HCEC 1CT (cell line): ENCODE data around the gene TLN1.

Experiments used
- DNase-seq: peaks from one replicate; pipeline ENCODE4 v3.0.0-alpha.2; 2017

TLN1 gene

DNA sequence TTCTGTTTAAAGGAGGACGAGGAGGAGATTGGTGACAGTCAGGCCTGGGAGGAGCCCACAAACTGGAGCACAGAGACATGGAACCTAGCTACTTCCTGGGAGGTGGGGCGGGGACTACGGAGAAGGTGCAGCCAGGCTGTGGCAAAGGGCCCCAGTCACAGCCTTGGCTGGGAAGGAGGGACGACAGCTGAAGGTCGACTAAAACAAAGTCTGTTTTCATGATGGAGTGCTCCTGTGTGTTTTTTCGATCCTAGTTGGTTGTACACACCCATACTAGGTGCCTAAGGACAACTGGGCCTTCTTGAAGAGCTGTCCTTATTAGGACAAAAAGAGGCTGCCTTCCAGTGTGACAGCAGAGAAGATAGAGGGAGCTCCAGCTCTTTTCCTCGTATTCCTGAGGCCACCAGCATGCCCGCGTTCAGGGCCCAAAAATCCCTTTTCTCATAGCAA is 71.0 kb downstream of the TLN1 start:
- DNase-seq = peak; percentile 64

DNA sequence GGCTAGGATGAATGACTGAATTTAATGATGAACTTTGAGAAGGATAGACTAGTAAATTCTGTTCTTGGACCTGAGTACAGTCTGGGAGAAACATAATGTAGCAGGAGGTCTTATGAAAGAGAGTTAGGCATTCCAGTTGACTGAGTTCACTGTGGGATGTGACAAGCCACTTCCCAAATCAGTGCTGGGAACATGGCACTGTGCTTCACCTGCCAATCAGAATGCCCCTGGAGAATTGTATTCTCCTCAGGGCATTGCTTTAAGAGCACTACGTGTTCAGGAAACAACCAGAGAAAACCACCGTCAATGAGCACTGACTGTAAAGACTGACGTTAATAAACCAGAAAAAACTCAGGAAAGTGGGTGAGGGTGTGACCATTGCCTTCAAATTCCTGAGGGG is 72.7 kb downstream of the TLN1 start:
- peak; percentile 56 for DNase-seq

DNA sequence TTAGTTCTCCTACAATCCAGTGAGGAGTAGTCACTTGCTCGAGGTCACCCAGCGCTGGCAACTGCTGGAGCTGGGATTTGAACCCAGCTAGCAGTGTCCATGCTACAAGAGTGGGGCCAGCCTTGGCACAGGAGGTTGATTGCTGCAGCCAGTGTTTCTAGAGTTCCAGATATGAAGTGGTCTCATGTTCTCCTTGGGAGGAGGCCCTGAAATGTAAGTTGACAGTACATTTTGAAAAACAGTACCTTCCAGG is 73.1 kb downstream of the TLN1 start:
- peak; percentile 80 for DNase-seq

DNA sequence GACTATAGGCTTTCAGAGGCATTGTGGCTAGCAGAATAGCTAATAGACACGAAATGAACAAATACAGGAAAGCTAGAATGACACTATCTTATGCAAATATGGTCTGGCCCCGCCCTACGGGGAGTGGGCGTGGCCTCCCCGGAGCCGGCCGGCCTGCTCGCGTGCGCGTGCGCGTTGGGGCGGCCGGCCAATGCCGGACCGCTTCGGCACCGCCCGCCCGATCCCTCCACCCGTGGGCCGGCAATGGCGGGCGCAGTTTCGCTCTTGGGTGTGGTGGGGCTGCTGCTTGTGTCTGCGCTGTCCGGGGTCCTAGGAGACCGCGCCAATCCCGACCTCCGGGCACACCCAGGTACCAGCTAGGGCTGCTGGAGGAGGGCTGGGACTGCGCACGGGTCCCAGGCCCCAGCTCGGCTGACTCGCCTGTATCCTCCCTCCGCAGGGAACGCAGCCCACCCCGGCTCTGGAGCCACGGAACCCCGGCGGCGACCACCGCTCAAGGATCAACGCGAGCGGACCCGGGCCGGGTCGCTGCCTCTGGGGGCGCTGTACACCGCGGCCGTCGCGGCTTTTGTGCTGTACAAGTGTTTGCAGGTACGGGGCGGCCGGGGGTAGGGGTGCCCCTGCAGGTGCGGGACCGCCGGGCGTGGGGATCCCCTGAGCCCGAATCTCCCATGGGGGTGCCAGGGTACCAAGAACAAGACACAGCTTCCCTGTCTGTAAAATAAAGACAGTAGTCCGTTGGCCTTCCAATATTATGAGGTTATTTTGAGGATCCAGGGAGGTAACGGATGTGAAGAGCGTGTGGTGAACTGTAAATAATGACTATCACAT is 73.6 kb downstream of the TLN1 start, which contains the start of gene CCDC107:
CCDC107 (plus strand) TSS at position 156 of the 831 bp plus-strand sequence; CDS start at position 244, 88 bp downstream.
- DNase-seq = peak; percentile 76

DNA sequence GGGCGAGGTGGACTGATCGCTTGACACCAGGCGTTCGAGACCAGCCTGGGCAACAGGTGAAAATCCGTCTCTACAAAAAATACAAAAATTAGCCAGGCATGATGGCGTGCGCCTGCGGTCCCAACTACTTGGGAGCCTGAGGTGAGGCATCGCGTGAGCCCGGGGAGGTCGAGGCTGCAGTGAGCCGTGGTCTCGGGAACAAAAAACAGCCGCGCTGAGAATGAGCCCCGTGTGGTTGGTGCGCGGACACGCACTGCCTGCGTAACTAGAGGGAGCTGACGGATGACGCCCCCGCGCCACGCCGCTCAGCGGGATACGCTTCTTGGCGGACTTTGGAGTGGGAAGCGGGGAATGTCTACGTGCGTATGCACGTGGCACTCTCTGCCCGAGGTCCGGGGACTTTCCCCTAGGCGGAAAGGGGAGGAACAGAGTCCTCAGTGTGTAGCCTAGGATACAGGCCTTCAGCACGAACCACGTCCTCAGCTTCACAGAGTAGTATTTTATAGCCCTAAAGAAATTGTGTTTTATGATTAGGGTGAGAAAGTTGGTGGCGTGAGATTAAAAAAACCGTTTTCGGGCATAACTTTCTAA is 74.4 kb downstream of the TLN1 start, which contains the start of gene RMRP:
RMRP (minus strand) TSS at position 474 of the 591 bp plus-strand sequence.
- DNase-seq = peak; percentile 100

DNA sequence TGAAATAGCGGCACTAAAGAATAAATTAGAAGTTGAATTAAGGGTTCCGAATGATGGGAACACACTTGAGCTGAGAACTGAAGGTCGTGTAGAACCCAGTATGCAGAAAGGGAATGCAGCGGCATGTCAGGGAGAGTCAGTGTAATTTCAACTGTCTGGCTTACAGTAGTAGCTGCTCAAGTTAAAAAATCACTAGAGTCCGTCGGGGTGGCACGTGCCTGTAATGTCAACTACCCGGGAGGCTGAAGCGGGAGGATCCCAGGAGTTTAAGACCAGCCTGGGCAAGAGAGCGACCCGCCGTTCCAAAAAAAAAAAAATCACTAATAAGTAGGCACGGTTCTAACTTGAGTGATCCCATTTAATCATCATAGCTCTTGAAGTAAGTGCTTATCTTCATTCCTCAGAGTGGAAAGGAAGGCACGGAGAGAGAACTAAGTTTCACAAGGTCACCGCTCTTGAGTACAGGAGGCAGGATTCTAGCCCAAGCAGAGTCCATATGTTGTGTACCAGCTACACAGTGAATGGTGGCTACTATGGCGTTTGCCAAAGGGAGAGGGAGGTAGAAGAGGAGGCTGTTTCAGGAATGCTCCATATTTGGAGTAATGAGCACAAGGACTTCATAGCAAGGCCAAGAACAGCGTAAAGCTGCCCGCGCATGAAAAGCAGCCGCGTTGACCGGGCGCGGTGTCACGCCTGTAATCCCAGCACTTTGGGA is 75.0 kb downstream of the TLN1 start:
- DNase-seq = peak; percentile 42

DNA sequence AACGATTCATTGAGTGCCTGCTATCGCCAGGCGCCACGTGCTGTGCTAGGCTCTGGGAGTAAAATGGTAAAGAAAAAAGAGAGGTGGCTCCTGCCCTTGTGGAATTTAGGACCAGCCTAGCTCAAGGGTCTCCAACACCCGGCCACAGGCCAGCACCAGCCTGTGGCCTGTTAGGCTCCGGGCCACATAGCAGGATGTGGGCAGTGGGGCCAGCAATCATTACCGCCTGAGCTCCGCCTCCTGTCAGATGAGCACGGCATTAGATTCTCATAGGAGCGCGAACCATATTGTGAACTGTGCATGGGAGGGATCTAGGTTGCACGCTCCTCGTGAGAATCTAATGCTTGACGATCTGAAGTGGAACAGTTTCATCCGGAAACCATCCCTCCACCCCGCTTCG is 75.6 kb downstream of the TLN1 start:
- DNase-seq = no peak

DNA sequence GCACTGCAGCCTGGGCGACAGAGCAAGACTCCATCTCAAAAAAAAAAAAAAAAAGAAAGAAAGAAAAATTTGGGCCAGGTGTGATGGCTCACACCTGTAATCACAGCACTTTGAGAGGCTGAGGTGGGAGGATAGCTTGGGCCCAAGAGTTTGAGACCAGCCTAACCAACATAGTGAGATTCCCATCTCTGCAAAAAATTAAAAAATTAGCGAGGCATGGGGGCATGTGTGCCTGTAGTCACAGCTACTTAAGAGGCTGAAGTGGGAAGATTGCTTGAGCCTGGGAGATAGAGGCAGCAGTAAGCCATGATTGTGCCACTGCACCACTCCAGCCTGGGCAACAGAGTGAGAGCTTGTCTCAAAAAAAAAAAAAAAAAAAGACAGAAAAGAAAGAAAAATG is 78.4 kb downstream of the TLN1 start:
- no peak for DNase-seq

DNA sequence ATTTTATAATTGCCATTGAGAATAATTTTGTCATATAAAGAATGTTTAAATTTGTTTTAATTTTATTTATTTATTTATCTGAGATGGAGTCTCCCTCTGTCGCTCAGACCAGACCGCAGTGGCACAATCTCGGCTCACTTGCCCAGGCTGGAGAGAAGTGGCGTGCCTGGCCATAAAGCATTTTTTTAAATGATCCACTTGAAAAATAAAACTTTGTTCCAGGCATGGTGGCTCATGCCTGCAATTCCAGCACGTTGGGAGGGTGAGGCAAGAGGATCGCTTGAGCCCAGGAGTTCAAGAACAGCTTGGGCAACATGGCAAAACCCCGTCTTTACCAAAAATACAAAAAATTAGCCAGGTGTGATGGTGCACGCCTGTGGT is 79.2 kb downstream of the TLN1 start:
- DNase-seq = no peak

DNA sequence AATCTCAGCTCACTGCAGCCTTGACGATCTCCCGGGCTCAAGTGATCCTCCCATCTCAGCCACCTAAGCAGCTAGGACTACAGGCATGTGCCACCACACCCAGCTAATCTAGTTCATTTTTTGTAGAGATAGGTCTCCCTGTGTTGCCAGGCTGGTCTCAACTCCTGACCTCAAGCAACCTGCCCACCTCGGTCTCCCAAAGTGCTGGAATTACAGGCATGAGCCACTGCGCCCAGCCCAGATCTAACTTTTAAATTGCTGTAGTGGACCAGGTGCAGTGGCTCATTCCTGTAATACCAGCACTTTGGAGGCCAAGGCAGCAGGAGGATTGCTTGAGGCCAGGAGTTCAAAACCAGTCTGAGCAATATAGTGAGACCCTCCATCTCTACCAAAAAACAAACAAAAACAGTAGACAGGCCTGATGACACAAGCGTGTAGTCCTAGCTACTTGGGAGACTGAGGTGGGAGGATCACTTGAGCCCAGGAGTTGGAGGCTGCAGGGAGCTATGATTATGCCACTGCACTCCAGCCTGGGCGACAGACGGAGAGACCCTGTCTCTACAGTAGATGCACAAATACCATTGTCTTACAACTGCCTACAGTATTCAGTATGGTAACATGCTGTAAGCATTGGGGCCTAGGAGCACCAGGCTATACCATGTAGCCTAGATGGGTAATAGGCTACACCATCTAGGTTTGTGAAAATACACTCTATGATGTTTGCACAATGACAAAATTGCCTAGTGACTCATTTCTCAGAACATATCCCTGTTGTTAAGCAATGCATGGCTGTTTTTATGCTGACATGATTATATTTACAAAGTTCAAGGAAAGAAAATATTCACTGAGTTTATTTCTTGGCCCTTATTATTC is 79.8 kb downstream of the TLN1 start:
- peak; percentile 77 for DNase-seq

DNA sequence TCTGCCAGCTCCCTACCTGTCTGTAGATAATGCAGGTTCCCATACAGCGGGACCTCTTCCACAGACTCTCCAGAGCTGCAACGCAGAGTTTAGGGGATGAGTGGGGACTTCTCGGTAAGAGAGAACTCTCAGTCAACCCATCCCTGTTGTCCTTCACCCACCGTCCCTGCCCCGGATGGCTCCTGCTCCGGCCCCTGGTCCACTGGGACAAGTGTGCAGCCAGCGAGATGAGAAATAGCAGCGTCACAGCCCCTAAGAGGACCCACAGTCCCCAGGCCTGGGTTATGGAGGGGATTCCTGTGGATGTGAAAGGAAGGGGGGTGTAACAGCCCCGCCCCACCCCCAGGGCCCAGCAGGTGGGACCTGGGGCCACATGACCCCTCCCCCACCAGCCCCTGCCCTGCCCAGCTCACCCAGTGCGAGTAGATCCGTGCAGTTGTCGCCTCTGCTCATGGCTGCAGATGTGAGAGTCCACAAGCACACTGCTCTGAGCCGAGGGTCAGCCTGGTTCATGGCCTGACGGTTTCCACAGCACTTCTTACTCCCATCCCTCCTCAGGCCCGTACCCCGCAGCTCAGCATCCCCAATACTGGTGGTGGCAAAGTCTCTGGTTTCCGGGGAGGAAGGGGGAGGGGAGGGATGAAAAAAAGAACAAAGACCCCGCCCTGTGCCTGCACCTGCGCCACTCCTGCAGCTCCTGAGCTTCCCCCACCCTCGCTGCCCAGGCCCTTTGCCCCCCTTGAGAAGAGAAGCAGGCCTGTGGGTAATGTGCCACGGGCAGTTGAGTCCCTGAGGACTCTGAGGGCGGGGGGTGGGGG is 81.4 kb downstream of the TLN1 start, which contains the start of gene SIT1:
SIT1 (minus strand) TSS at position 591 of the 818 bp plus-strand sequence; CDS start at position 513, 78 bp downstream.
- DNase-seq = no peak

DNA sequence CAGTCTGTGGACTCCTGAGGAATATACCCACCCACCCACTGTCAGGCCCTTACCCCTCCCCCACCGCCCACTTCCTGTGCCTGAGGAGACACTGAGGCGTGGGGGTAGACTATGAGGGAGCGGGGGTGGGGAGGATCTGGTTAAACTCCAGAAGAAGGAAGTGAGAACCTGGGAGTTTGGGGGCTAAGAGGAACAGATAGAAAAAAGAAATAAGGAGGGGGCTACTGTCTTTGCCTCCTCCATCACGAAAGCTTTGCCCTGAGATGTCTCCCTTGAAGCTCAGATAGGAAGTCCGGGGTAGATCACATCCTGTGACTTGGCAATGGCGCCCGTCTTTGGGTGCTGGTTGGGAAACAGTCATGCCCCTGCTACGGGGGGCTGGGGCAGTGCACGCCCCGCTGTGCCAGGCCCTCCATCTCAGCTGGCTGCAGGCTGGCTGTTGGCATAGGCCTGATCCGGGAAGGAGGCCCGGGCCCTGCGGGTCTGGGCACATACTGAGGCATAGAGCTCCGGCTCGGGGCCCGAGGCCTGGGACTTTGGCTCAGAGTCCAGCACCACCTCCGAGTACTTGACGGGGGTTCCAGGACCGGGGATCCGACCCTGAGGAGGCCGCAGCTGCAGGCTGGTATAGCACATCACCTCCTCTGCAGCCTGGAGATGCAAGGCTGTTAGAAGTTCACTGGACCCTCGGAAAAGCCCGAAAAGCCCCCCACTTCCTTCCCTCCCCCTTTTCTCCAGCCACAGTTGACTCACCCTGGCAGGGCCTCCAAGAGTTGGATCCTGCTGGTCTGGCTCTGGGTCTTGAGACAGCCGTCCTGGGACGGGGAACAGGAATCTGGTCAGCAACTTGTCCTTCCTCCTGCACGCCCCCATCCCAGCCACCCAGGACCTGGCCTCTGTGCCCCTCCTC is 82.3 kb downstream of the TLN1 start:
- DNase-seq = no peak
